OCI-LY3 (cell line): ENCODE measurements around the gene INSL4.

Source experiments
- H2AFZ ChIP-seq: fragments of 200-600, 300-600 bp; shearing (Covaris generic); 2 replicates; pipeline ENCODE4 v1.6.0; 2014; ENCODE audit warnings: antibody characterized with exemption, low read depth, low read length
- H3K27ac ChIP-seq: fragments of 200-600, 300-600 bp; sonication (generic); 2 replicates; pipeline ENCODE4 v1.5.1; 2014; ENCODE audit warnings: mild to moderate bottlenecking, low read length, moderate library complexity, mixed read lengths
- H3K27me3 ChIP-seq: fragments of 200-600, 300-600 bp; sonication (generic); 2 replicates; pipeline ENCODE4 v1.6.1; 2014; ENCODE audit warnings: low read depth, low read length, mixed read lengths
- H3K36me3 ChIP-seq: fragments of 200-600, 300-600 bp; sonication (generic); replicated peaks from 2 replicates; pipeline ENCODE3; 2014; ENCODE audit warnings: low read depth, low read length, mixed read lengths
- H3K4me1 ChIP-seq: fragments of 300-600, 200-600 bp; sonication (generic); 2 replicates; pipeline ENCODE4 v1.6.1; 2014; ENCODE audit warnings: low read length, mixed read lengths
- H3K4me2 ChIP-seq: fragments of 200-600, 300-600 bp; sonication (generic); 2 replicates; pipeline ENCODE4 v1.6.1; 2014; ENCODE audit warnings: low read length, mixed read lengths
- H3K4me3 ChIP-seq: fragments of 300-600, 200-600 bp; sonication (generic); 2 replicates; pipeline ENCODE4 v1.5.1; 2014; ENCODE audit warnings: antibody characterized with exemption, mild to moderate bottlenecking, low read length, moderate library complexity
- H3K79me2 ChIP-seq: fragments of 300-600, 200-600 bp; shearing (Covaris generic); 2 replicates; pipeline ENCODE4 v1.6.1; 2014; ENCODE audit warnings: mild to moderate bottlenecking, low read length, mixed read lengths
- H3K9ac ChIP-seq: fragments of 300-600, 200-600 bp; shearing (Covaris generic); 2 replicates; pipeline ENCODE4 v1.6.0; 2014; ENCODE audit warnings: mild to moderate bottlenecking, low read length, moderate library complexity
- H3K9me3 ChIP-seq: fragments of 200-600, 300-600 bp; shearing (Covaris generic); 2 replicates; pipeline ENCODE4 v1.6.1; 2014; ENCODE audit warnings: low read length, mixed read lengths; ENCODE audit not compliant: insufficient read depth
- H4K20me1 ChIP-seq: fragments of 200-600, 300-600 bp; sonication (generic); 2 replicates; pipeline ENCODE4 v1.6.1; 2016; ENCODE audit warnings: low read length, mixed read lengths; ENCODE audit not compliant: insufficient read depth
- EZH2phosphoT487 ChIP-seq: fragments of 200-600 bp; shearing (Covaris generic); IDR thresholded peaks from 2 replicates; pipeline ENCODE4 v1.6.1; 2018; ENCODE audit warnings: antibody characterized with exemption, mixed run types, low read depth
- TF ChIP-seq, protein P1 (sequence below): fragments of 200-600, 300-600 bp; sonication (generic); IDR thresholded peaks from 2 replicates; pipeline ENCODE4 v1.5.1; 2014; ENCODE audit warnings: antibody characterized with exemption, low read length, low read depth

The INSL4 gene

DNA sequence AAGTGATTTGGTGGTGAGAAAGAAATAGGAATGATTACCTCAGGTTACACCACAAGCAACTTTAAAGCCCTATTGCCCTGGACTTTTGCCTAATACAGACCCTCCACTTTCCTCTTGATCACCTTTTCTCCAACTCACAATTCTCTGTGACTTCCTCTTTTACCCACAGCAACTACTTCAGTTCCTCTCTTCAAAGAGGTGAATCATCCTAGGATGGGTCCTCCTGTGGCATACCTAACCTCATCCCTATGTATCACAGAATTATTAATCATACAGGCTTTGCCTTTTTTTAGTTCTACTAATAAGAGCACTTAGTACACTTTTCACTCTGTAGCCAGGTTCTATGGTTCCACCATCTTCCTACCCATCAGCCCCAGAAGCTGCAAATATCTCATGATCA, 26.1 kb upstream of the INSL4 start:
- TF ChIP-seq, protein P1, sequence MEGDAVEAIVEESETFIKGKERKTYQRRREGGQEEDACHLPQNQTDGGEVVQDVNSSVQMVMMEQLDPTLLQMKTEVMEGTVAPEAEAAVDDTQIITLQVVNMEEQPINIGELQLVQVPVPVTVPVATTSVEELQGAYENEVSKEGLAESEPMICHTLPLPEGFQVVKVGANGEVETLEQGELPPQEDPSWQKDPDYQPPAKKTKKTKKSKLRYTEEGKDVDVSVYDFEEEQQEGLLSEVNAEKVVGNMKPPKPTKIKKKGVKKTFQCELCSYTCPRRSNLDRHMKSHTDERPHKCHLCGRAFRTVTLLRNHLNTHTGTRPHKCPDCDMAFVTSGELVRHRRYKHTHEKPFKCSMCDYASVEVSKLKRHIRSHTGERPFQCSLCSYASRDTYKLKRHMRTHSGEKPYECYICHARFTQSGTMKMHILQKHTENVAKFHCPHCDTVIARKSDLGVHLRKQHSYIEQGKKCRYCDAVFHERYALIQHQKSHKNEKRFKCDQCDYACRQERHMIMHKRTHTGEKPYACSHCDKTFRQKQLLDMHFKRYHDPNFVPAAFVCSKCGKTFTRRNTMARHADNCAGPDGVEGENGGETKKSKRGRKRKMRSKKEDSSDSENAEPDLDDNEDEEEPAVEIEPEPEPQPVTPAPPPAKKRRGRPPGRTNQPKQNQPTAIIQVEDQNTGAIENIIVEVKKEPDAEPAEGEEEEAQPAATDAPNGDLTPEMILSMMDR = no peak
- TF ChIP-seq EZH2phosphoT487 = no peak
- H3K4me3 ChIP-seq = no peak overlapping the region
- H3K79me2 ChIP-seq = no peaks in the 10 kb centered on the region
- H3K27ac ChIP-seq = no peak overlapping the region
- no peaks in the 10 kb centered on the region for H3K27me3 ChIP-seq
- 0 out of 2 replicates have a peak, but pooled peaks cover 9% of the 10 kb centered on the region for H3K9me3 ChIP-seq
- H3K4me1 ChIP-seq = peaks cover 11% of the 10 kb centered on the region
- H4K20me1 ChIP-seq = no peaks in the 10 kb centered on the region
- no peak overlapping the region for H3K4me2 ChIP-seq
- H2AFZ ChIP-seq = no peak overlapping the region
- no peaks in the 10 kb centered on the region for H3K36me3 ChIP-seq
- H3K9ac ChIP-seq = no peak overlapping the region

DNA sequence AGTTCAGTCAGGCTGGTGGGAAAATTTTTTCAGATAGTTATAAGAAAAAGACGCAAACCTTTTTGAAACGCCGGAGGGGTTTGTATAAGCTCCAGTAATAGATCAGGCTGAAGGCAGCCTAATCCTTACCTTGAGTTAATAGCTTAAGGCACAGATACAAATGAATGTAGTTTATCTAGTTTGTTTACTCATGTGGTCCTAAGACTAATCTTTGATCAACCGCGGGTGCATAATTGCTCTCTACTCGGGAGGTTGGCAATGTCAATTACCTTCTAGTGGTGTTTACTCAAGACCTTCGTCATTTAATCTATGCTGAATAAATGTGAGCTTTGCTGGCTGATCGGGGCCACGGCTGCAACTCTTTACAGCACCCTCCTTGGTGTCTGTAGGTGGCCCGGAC, 665 bp upstream of the INSL4 start:
- no peak overlapping the region for H3K4me2 ChIP-seq
- H3K36me3 ChIP-seq = no peaks in the 10 kb centered on the region
- H3K9me3 ChIP-seq = no peaks in the 10 kb centered on the region
- H3K9ac ChIP-seq = no peak overlapping the region
- no peak overlapping the region for H3K4me3 ChIP-seq
- H3K79me2 ChIP-seq = no peaks in the 10 kb centered on the region
- peaks cover 9% of the 10 kb centered on the region; the same call in 1 of the 2 replicates for H3K27me3 ChIP-seq
- TF ChIP-seq EZH2phosphoT487 = no peak
- TF ChIP-seq, protein P1 = no peak
- H4K20me1 ChIP-seq = no peaks in the 10 kb centered on the region
- no peak overlapping the region for H3K27ac ChIP-seq
- no peak overlapping the region for H2AFZ ChIP-seq
- H3K4me1 ChIP-seq = no peaks in the 10 kb centered on the region

DNA sequence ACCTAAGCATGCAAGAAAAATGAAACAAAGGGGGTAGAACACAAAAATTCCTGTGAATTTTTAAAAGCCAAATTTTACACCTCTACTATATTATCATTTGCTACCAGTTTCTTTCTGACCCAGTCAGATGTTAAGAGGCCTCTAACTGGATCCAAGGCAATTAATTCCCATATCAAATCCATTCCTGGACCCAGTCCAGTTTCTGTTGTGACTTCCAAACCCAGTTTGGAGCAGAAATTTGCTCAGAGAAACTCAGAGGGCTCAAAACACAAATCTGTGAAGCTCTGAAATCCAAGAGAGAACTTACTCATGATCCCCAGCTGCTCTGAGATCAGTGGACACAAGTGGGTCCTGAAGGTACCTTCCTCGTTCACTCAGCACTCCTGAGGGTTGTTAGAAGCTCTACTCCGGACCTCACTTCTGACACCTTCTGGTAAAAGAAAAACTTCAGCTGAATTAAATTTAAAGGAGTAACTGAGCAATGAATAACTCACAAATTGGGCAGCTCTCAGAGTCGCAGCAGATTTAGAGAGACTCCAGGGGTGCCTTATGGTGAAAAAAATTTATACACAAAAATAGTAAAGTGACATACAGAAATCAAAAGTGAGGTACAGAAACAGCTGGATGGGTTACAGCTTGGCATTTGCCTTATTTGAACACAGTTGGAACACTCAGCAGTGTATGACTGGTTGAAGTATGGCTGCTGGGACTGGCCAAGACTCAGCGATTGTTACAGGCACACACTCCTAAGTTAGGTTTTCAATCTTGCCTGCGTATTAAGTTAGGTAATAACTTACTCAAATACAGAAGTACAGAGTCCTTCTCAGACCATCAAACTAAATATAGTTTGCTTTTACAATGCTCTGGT, 32.4 kb downstream of the INSL4 start:
- Histone ChIP-seq H3K4me3 (no peak overlapping the region), H4K20me1 (no peaks in the 10 kb centered on the region), H3K27me3 (no peaks in the 10 kb centered on the region), H2AFZ (peak overlapping the region; percentile 75), H3K79me2 (no peaks in the 10 kb centered on the region), H3K27ac (no peak overlapping the region), H3K4me1 (0 out of 2 replicates have a peak, but pooled peaks cover 3% of the 10 kb centered on the region), H3K9ac (no peak overlapping the region), H3K9me3 (no peaks in the 10 kb centered on the region), H3K36me3 (no peaks in the 10 kb centered on the region), H3K4me2 (peak overlapping the region; percentile 47)
- no peak for TF ChIP-seq EZH2phosphoT487
- TF ChIP-seq, protein P1 = peak; percentile 52

DNA sequence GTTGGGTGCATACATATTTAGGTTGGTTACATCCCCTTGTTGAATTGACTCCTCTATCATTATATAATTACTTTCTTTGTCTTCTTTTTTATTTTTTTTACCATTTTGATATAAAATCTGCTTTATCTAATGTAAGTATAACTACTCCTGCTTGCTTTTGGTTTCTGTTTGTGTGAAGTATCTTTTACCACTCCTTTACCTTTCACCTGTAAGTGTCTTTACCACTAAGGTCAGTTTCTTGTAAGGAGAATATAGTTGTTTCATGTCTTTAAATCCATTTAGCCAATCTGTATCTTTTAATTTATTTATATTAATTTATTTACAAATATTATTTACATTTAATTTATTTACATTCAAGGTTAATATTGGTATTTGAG, 33.0 kb downstream of the INSL4 start:
- H3K4me2 ChIP-seq = peak overlapping the region; percentile 47; the same call in 1 of the 2 replicates
- peak overlapping the region; percentile 75; the same call in 1 of the 2 replicates for H2AFZ ChIP-seq
- H3K27me3 ChIP-seq = no peaks in the 10 kb centered on the region
- H3K9ac ChIP-seq = no peak overlapping the region
- no peaks in the 10 kb centered on the region for H3K79me2 ChIP-seq
- no peaks in the 10 kb centered on the region for H4K20me1 ChIP-seq
- no peak overlapping the region for H3K4me3 ChIP-seq
- no peaks in the 10 kb centered on the region for H3K9me3 ChIP-seq
- H3K4me1 ChIP-seq = 0 out of 2 replicates have a peak, but pooled peaks cover 3% of the 10 kb centered on the region
- no peak overlapping the region for H3K27ac ChIP-seq
- no peak for TF ChIP-seq EZH2phosphoT487
- TF ChIP-seq, protein P1 = no peak
- no peaks in the 10 kb centered on the region for H3K36me3 ChIP-seq
